ENCODE measurements around the gene JARID2. TPM values are rescaled to one million over a fixed set of nuclear protein-coding genes. Genes with fewer than 3 reads are reported as not detected.

The JARID2 gene
- total RNA-seq, 1 experiment from 2014 or later, result 23.6 TPM

GRCh38 chr6:15562977-15563376 lies 317.1 kb downstream of the JARID2 start:
- DNase-seq (ENCODE audit: low read depth, low spot score) (no peak), ATAC-seq (no peak)
- H2AFZ ChIP-seq (ENCODE audit: low read depth, low read length, poor library complexity, severe bottlenecking), result no peak overlapping the region
- H3K9me3 ChIP-seq (ENCODE audit: control insufficient read depth in 1 of 2, insufficient read depth in 1 of 2, low read depth in 1 of 2, low read length in 2 of 2), result no peaks in the 10 kb centered on the region
- no peaks in the 10 kb centered on the region for H3K9me2 ChIP-seq (ENCODE audit: insufficient read depth)
- no peaks in the 10 kb centered on the region for H3K27me3 ChIP-seq (ENCODE audit: insufficient read depth, low read length)
- no peak overlapping the region for H3K9ac ChIP-seq (ENCODE audit: low read length)
- ChIA-PET CTCF (no interaction called here), POLR2A (no interaction called here), RAD21 (ENCODE audit: low non-redundant PET in 1 of 2, low total read pairs in 2 of 2, uncharacterized antibody in 2 of 2, unreplicated experiment in 2 of 2) (no interaction called here)
- H3K4me2 ChIP-seq (ENCODE audit: low read length), result no peak overlapping the region
- H3K4me3 ChIP-seq (replicated peaks in 1 of 2; ENCODE audit: low read depth in 1 of 2, low read length in 2 of 2), result no peak overlapping the region
- H4K20me1 ChIP-seq (ENCODE audit: insufficient read depth), result no peaks in the 10 kb centered on the region
- H3K79me2 ChIP-seq (ENCODE audit: insufficient read depth, low read length), result no peaks in the 10 kb centered on the region
- no TSS peak for BruUV-seq (replicated peaks)
- TF ChIP-seq ATF3 (IDR thresholded peaks at IDR 0.05), result no peak
- no peak for TF ChIP-seq FOSL1 (IDR thresholded peaks at IDR 0.05; ENCODE audit: low read depth)
- TF ChIP-seq CBX3 (IDR thresholded peaks at IDR 0.05; ENCODE audit: low read depth), result no peak
- TF ChIP-seq ZBTB33 (IDR thresholded peaks at IDR 0.05; ENCODE audit: extremely low read depth, insufficient replicate concordance, low read length), result no peak
- TF ChIP-seq EGR1 (IDR thresholded peaks at IDR 0.05; ENCODE audit: low read depth), result no peak
- TF ChIP-seq SIN3A (IDR thresholded peaks at IDR 0.05; ENCODE audit: low read depth), result no peak
- TF ChIP-seq SRF (IDR thresholded peaks at IDR 0.05; ENCODE audit: low read depth), result no peak
- no peak for TF ChIP-seq ELF1 (IDR thresholded peaks at IDR 0.05; ENCODE audit: borderline replicate concordance, low read depth)
- no peak for TF ChIP-seq POLR2A (IDR thresholded peaks at IDR 0.05; ENCODE audit: borderline replicate concordance, extremely low read depth, insufficient read depth, insufficient read length)
- TF ChIP-seq MAX (IDR thresholded peaks at IDR 0.05), result no peak
- TF ChIP-seq JUND (IDR thresholded peaks at IDR 0.05), result no peak
- no peak for TF ChIP-seq POLR2AphosphoS5 (IDR thresholded peaks at IDR 0.05; ENCODE audit: low read depth, low read length)
- TF ChIP-seq EZH2phosphoT487 (IDR thresholded peaks at IDR 0.05; ENCODE audit: borderline replicate concordance), result no peak
- no peak for TF ChIP-seq RAD21 (IDR thresholded peaks at IDR 0.05; ENCODE audit: low read depth)
- no peaks in the 10 kb centered on the region for H3K36me3 ChIP-seq (ENCODE audit: control insufficient read depth in 1 of 2, insufficient read depth in 2 of 2, low read length in 2 of 2)
- H3K27ac ChIP-seq (ENCODE audit: low read depth, low read length), result no peak overlapping the region
- intact Hi-C loops (cut with micrococcal nuclease), result no loop called here
- no peaks in the 10 kb centered on the region for H3K4me1 ChIP-seq (ENCODE audit: control insufficient read depth in 1 of 2, insufficient read depth in 2 of 2, low read length in 2 of 2)
